ENCODE results near the gene CASK.
"Not testable (repeated sequence)": the region's sequence is repeated elsewhere in the genome, so short reads cannot be mapped to it uniquely, and the experiment has no call there.

The CASK gene

DNA sequence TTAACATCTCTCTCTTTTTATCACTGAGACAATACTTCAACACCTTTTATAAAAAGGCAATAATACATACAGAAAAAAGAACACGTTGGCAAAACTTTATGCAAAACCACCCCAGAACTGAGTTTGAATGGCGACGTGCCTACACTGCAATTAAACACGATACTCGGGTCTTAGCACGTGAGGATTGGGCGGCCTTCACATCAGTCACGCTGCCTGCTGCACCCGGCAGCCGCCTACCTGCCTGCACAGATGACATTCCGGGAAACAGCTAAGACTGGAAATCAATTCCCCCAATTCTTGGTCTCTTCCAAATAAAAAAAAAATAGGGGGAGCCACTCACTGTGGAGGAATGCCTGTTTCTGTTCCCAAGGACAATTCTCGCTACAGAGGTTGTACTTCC lies 408.0 kb downstream of the CASK start:
- no peak for DNase-seq (ENCODE audit: low read depth)

DNA sequence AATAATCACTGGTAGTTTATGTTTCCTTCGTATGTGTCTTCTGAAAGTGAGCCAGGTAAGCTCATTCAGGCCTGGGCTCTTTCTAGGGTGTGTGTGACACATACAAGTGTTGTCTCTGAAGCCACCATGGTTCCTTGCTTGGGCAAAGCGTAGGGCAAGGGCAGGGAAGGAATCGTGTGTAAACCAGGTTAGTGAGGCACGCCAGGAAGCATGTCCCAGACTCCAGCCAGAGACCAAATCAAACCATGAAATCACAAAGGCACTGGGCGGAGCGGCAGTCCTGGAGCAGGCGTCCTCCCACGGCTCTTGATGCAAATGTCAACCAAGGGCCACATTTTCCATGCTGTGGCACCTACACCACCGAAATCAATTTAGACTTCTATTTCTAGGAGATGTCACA lies 409.2 kb downstream of the CASK start:
- no peak for DNase-seq (ENCODE audit: low read depth)

DNA sequence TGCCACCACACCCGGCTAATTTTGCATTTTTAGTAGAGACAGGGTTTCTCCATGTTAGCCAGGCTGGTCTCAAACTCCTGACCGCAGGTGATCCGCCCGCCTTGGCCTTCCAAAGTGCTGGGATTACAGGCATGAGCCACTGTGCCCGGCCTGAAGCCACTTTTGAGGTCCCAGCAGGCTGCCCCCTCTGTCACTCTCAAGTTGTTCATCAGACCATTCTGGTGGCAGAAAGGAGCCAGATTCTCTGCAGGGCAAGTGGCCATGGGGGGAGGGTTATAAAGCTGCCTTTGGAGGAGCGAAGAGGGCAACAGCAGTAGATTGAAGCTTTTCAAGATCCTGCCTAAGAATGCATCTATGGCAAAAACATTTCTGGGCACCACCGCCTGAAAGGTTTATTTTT lies 410.5 kb downstream of the CASK start:
- DNase-seq (ENCODE audit: low read depth) = not testable (repeated sequence)

DNA sequence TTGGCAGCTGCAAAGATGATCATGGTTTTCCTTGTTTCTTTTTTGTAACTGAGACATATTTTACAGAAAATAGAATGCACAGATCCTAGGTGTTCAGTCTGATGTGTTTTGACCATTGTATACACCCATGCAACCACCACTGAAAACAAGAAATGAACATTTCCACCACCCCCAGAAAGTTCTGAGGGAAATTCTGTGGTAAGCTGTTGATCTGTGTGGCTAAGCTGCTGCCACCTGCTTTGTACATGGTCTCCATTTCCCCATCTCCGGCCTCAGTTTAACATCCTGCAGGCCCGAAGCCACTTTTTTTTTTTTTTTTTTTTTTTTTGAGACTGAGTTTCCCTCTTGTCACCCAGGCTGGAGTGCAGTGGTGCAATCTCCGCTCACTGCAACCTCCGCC lies 411.0 kb downstream of the CASK start:
- no peak for DNase-seq (ENCODE audit: low read depth)

- DNase-seq (ENCODE audit: low read depth) = no peak
These were observed 415.4 kb downstream of the CASK start for GRCh38 chrX:41507919-41508318.

DNA sequence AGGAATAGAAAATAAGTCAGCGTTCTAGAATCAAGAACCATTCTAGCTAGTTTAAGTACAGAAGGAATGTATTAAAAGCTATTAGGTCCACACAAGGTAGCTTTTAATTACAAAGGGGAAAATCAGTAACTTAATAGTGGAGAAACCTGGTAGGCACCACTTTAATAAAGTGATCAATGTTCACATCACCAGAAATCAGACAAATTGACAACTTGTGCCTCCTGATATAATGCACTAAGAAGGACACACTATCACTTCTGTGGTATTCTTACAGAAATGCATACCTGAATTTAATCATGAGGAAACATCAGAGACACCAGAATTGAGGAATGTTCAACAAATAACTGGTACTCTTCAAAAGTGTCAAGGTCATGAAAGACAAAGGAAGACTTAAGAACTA lies 421.4 kb downstream of the CASK start:
- DNase-seq (ENCODE audit: low read depth) = no peak

- DNase-seq (ENCODE audit: low read depth) = no peak
These were observed 423.4 kb downstream of the CASK start for GRCh38 chrX:41499984-41500383.

- DNase-seq (ENCODE audit: low read depth) = no peak
These were observed 424.2 kb downstream of the CASK start for GRCh38 chrX:41499195-41499594.

- no peak for DNase-seq (ENCODE audit: low read depth)
These were observed 431.9 kb downstream of the CASK start for GRCh38 chrX:41491267-41492004.

- no peak for DNase-seq (ENCODE audit: low read depth)
These were observed 432.9 kb downstream of the CASK start for GRCh38 chrX:41490446-41490845.

GRCh38 chrX:41482154-41482850 lies 441.1 kb downstream of the CASK start:
- DNase-seq (ENCODE audit: low read depth) = no peak

DNA sequence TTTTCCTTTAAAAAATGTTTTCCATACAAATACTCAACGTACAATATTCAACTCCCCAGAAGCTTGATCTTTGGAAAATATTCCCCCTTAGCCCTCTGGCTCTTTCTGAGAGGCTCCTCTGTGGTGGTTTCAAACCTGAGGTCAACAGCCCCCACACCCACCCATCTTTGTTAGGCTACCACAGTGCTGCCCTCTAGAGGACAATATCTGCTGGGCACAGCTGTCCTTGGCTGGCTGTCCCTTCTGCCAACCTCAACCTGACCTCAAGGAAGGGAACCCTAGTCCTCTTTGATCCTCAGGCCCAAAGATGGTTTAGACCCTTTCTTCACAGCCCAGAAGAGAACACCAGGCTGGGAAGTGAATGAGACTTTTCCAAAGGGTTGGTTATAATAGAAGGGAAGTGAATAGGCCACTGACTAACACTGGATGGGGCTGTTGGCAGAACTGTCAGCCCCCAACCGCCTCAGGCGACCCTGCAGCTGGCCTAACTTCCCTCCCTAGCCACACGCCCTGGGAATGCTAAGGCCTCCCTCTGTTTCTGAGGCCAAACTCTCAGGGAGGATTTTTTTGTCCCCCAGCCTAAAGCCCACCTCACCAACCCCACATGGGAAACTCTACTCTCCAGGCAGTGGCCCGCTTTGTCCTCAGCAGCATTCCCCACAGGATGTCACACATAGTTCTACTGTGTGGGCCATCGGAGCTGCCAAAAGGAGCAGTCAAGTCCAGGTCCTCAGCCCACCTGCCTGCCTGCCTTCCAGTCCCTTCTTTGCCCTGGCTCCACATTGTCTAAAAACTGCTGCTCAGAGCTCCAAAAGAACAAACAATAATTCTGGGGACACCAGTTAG lies 441.9 kb downstream of the CASK start:
- no peak for DNase-seq (ENCODE audit: low read depth)

- no peak for DNase-seq (ENCODE audit: low read depth)
These were observed 442.7 kb downstream of the CASK start for GRCh38 chrX:41480508-41481260.

GRCh38 chrX:41478381-41478911 lies 444.9 kb downstream of the CASK start:
- no peak for DNase-seq (ENCODE audit: low read depth)

- no peak for DNase-seq (ENCODE audit: low read depth)
These were observed 447.6 kb downstream of the CASK start for GRCh38 chrX:41475591-41476241.

- DNase-seq (ENCODE audit: low read depth) = no peak
These were observed 448.2 kb downstream of the CASK start for GRCh38 chrX:41475191-41475590.

DNA sequence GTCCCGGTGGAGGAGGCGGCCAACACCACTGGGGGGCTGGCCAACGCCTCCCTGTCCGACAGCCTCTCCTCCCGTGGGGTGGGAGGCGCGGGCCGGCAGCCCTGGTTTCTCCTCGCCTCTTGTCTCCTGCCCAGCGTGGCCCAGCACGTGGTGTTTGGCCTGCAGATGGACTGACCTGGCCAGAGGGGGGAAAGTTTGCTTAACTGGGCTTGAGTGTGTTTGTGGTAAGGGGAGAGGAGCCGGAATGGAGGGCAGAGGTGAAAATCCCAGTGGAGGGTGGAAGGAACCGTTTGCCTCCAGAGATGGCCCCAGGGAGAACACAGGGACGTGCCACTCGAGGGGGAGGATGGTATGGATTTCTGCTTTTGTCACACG lies 448.6 kb downstream of the CASK start:
- DNase-seq (ENCODE audit: low read depth) = no peak

- DNase-seq (ENCODE audit: low read depth) = no peak
These were observed 449.2 kb downstream of the CASK start for GRCh38 chrX:41473936-41474725.

DNA sequence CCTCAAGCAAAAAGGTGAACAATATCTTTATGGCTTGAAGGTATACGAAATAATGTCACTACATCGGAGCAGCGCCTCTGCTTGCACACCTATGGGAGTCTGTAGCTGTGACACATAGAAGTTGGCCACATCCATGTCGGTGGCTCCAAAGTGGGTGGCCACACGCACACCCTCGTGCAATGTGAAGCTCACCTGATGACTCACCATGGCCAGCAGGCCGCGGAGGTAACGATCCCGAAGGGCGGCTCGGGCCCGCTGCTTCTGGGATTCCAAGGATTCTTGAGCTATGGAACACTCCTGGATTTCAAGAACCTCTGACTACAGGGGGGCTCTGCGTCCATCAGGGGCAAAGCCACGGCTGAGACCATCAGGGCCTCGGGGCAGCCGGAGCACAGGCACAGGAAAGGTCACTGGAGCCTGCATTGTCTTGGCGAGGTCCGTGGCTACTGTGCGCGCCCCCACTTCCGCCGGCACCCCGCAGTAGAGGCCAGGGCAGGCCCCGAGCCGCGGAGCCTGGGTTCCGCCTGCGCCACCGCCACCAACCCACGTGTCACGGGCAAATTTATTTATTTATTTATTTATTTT lies 451.0 kb downstream of the CASK start:
- no peak for DNase-seq (ENCODE audit: low read depth)

DNA sequence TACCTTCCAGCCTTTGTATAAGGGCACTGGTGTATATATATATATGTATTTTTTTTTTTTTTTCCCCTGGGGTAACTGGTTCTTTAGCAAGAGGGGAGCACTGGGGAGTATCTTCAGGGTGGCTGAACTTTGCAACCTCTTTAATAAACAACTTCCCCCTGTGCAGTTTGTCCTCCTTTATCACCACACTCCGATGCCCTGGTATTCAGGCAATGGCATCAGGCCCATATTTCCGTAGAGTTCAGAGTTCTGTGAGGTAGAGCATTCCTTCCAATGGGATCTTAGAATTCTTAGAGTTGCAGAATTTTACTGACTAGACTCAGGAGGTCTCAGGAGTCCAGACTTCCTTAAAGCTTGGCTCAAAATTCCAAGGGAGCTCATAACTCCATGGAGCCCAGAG lies 451.6 kb downstream of the CASK start:
- DNase-seq (ENCODE audit: low read depth) = no peak

Data from activated T-helper 9 cell treated with anti-CD3 and anti-CD28 coated beads, Interleukin-2, amount 50 U/mL, for 16 hours (primary cell).